ENCODE results near the gene C2orf42.
"Not testable (repeated sequence)": the region's sequence is repeated elsewhere in the genome, so short reads cannot be mapped to it uniquely, and the experiment has no call there.

DNA sequence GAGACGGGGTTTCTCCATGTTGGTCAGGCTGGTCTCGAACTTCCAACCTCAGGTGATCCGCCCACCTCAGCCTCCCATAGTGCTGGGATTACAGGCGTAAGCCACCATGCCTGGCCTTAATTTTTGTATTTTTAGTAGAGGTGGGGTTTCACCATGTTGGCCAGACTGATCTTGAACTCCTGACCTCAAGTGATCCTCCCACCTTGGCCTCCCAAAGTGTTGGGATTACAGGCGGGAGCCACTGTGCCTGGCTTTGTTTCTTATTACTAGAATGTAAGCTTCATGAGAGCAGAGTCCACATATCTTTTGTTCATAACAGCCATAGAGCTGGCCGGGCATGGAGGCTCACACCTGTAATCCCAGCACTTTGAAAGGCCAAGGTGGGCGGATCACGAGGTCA is 84.7 kb downstream of the C2orf42 start:
- TF ChIP-seq POLR2A (IDR thresholded peaks at IDR 0.05; ENCODE audit: low read depth, low read length); CEBPB (IDR thresholded peaks at IDR 0.05; ENCODE audit: low read depth, low read length); RAD21 (IDR thresholded peaks at IDR 0.05; ENCODE audit: low read length); MXI1 (IDR thresholded peaks at IDR 0.05; ENCODE audit: borderline replicate concordance, low read depth, low read length); RFX5 (IDR thresholded peaks at IDR 0.05; ENCODE audit: low read depth, low read length): not testable (repeated sequence)
- TF ChIP-seq, protein P1, sequence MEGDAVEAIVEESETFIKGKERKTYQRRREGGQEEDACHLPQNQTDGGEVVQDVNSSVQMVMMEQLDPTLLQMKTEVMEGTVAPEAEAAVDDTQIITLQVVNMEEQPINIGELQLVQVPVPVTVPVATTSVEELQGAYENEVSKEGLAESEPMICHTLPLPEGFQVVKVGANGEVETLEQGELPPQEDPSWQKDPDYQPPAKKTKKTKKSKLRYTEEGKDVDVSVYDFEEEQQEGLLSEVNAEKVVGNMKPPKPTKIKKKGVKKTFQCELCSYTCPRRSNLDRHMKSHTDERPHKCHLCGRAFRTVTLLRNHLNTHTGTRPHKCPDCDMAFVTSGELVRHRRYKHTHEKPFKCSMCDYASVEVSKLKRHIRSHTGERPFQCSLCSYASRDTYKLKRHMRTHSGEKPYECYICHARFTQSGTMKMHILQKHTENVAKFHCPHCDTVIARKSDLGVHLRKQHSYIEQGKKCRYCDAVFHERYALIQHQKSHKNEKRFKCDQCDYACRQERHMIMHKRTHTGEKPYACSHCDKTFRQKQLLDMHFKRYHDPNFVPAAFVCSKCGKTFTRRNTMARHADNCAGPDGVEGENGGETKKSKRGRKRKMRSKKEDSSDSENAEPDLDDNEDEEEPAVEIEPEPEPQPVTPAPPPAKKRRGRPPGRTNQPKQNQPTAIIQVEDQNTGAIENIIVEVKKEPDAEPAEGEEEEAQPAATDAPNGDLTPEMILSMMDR (conservative IDR thresholded peaks at IDR 0.05; ENCODE audit: low read depth, low read length), result not testable (repeated sequence)
- TF ChIP-seq, protein P2, sequence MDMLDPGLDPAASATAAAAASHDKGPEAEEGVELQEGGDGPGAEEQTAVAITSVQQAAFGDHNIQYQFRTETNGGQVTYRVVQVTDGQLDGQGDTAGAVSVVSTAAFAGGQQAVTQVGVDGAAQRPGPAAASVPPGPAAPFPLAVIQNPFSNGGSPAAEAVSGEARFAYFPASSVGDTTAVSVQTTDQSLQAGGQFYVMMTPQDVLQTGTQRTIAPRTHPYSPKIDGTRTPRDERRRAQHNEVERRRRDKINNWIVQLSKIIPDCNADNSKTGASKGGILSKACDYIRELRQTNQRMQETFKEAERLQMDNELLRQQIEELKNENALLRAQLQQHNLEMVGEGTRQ (IDR thresholded peaks at IDR 0.05; ENCODE audit: low read depth, low read length), result not testable (repeated sequence)
